Hindlimb muscle (tissue), 1 donor: Measurements from ENCODE around the gene CD70. TPM values are rescaled to one million over a fixed set of nuclear protein-coding genes. Genes with fewer than 3 reads are reported as not detected.
"Not testable (repeated sequence)": the region's sequence is repeated elsewhere in the genome, so short reads cannot be mapped to it uniquely, and the experiment has no call there.

ENCODE experiments used
- DNase-seq: peaks from one replicate; pipeline ENCODE4 v3.0.0-alpha.2; 2013
- polyA plus RNA-seq: library from polyadenylated mRNA; unstranded; fragments of 120-200 nt; gene quantifications from one replicate; pipeline ENCODE4 v1.2.1, GENCODE V29; 2013; ENCODE audit not compliant: insufficient read length

CD70 gene
- polyA plus RNA-seq, 1 donor, result not detected

DNA sequence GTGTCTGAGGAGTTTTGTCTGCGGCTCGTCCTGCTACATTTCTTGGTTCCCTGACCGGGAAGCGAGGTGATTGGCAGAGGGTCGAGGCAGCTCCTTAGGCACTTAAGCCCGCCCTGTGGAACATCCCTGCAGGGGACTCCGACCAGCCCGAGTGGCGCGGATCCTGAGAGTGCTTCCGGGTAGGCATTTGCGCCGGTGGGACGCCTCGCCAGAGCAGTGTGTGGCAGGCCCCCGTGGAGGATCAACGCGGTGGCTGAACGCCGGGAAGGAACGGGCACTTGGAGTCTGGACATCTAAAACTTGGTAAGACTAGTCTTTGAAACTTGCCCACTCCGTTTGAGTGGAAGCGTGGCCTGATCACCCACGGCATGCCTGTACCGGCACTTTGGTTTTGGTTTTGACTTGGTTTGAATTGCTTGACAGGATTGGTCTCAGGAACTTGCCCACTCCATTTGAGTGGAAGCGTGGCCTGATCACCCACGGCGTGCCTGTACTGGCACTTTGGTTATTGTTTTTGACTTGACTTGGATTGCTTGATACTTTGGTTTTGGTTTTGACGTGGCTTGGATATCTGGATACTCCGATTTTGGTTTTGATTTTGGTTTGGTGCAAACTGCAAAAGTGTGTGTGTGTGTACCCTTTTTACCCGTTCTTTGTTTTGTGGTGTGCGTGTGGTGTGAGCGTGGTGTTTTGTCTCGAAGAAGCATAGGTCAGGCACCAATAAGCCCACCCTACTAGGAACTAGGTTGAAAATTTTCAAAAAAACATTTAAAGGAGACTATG is 6.7 kb upstream of the CD70 start:
- DNase-seq, result not testable (repeated sequence)

DNA sequence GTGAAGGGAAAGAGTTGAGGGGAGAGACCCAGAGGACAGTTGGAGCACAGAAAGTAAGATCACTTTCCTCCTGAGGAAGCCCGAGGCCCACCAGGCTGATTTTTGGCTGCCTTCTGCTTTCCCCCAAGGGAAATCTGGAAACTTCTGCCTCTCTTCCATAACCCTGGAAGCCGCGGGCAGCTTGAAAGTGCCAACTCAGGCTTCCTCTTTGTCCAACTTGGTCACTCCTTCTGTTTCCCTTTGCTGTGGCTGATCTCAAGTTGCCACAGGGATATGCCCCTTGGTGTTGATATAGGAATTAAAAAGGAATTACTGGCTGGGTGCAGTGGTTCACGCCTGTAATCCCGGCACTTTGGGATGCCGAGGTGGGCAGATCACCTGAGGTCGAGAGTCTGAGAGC is 5.7 kb upstream of the CD70 start:
- no peak for DNase-seq

DNA sequence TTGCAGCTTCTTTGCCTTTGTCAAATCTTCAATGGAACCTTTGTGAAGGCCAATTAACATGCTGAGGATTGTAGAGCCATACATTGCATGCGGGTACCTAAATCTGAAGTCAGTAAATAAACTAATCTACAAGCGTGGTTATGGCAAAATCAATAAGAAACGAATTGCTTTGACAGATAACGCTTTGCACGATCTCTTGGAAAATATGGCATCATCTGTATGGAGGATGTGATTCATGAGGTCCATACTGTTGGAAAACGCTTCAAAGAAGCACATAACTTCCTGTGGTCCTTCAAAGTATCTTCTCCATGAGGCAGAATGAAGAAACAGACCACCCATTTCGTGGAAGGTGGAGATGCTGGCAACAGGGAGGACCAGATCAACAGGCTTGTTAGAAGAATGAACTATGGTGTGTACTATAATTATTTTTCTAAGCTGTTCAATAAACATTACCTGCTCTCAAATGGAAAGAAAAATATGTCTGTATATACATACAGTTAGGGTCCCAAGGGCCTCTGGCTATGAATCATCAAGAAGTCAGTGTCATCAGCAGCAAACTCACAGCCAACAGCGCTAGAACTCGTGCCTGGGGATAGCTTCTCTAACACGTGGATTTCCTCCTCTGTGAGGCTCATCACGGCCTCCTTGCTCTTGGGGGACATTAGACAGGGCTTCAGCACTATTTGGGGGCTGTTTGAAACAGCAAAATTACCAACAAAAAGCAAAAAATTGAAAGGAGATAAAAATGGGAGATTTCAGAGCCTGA is 2.9 kb upstream of the CD70 start:
- no peak for DNase-seq

DNA sequence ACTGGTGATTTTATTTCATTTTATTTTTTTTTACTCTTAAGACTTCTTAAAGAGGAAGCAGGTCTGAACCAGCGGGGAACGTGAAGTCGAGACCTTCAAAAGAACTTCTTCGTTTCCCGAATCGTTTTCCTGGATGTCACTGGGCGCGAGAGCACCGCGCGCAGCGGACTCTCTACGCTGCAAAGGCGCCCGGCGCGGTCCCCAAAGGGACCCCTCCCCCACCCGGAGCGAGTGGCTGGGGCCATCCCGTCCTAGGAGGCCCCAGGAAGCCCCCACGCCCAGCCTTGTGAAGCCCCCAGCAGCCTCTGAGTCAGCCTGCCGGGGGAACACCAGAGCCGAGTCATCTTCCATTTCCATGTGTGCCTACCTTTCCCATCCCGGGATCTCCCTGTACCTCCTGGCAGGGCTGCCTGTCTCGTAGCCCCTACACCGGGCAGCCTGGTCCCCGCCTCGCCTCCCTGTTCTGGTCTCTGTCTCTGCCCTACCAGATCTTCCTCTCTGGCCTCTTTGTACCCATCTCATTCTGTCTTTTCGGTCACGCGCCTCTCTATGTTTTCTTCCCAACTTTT is 608 bp downstream of the CD70 start:
- DNase-seq, result no peak

- DNase-seq, result no peak
These were observed 1.2 kb downstream of the CD70 start for GRCh38 chr19:6589711-6590257.

DNA sequence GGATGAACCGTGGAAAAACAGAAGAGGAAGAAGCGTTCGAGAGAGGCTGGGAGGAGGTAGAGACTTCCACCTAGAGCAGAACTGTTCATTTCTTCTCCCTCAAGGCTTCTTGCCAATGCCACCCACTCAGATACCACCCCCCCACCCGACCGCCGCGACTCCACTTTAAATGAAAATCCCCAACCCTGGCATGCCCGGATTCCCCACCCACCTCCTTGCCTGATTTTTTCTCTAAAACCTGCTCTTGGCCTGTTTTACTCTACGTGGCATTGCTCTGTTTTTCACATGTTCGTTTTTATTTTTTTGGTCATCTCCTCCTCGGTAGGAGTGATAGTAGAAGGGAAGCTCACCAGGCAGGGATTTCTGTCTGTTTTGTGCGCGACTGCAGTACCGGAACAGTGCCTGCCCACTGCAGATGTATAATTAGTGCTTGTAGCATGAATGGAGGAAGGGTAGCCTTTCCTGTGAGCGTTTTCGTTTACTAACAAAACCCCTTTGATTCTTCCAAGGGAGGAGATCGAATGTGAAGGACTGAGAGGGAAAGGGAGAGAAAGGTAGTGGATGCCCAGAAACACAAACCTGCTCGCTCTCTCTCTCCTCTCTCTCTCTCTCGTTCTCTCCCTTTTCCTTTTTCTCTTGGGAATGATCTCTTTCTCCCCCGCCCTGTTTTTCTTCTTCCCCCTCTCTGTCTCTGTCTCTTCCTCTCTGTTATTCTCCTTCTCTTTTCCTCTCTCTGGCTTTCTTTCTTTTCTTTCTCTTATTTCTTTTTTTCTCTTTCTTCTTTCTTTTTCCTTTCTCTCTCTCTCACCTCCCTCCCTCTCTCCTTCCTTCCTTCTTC is 2.2 kb downstream of the CD70 start:
- DNase-seq, result no peak

GRCh38 chr19:6587998-6588507 is 2.9 kb downstream of the CD70 start:
- DNase-seq, result no peak

DNA sequence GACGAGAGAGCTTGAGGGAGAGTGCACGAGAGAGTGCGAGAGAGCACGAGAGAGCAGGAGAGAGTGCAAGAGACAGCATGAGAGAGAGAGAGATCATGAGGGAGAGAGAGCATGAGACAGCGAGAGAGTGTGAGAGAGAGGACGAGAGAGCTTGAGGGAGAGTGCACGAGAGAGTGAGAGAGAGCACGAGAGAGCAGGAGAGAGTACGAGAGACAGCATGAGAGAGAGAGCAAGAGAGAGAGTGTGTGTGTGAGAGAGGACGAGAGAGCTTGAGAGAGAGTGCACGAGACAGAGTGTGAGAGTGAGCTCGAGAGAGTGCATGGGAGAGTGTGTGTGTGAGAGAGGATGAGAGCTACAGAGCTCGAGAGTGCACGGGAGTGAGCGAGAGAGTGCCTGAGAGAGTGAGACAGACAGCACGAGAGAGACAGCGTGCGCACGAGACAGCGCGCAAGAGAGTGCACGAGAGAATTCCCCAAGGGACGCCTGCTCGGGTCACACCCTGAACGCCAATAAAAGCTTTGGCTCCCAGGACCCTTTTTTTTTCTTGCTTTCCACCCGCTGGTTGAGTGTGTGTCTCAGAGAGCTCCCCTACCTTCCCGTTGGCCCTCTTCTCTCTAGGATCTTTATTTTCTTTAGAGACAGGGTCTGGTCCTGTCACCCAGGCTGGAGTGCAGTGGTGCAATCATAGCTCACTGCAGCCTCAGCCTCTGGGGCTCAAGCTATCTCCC is 3.7 kb downstream of the CD70 start:
- DNase-seq, result no peak

- DNase-seq, result no peak
These were observed 4.2 kb downstream of the CD70 start for GRCh38 chr19:6586726-6587092.

GRCh38 chr19:6586056-6586455 is 4.9 kb downstream of the CD70 start:
- DNase-seq, result no peak

DNA sequence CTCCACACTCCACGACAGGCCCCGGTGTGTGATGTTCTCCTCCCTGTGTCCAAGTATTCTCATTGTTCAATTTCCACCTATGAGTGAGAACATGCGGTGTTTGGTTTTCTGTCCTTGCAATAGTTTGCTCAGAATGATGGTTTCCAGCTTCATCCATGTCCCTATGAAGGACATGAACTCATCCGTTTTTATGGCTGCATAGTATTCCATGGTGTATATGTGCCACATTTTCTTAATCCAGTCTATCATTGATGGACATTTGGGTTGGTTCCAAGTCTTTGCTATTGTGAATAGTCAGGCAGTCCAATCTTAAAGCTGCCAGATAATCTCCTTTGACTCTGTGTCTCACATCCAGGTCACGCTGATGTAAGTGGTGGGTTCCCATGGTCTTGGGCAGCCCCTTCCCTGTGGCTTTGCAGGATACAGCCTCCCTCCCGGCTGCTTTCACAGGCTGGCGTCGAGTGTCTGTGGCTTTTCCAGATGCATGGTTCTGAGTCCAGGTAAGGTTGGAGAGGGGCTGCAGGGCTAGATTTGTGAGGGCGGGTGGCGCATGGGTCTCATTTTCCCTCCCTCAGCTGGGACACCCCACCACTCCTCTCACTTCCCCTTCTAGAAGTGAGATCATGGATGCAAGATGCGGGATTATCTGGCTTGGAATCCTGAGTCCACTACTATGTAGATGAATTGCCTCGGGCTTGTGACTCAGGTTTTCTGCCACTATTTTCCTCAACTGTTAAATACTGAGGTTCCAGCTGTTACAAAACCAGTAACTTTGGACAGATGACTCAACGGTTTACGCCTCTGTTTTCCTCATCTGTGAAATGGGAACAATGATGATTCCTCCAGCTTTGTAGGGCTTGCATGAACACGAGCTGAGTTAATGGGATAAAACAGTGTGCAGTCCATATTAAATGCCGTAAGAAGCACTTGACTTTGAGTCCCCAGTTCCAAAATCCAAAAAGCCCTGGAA is 8.2 kb downstream of the CD70 start:
- not testable (repeated sequence) for DNase-seq

DNA sequence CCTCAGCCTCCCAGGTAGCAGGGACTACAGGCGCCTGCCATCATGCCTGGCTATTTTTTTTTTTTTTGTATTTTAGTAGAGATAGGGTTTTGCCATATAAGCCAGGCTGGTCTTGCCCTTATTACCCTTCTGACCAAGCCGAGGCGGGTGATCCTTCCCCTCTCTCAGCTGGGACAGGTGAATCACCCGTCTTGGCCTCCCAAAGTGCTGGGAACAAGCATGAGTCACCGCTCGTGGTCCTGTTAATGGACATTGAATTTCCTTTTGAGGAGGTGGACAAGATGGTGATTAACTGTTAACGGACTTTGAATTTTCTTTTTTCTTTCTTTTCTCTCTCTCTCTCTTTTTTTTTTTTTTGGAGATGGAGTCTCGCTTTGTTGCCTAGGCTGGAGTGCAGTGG is 10.6 kb downstream of the CD70 start:
- no peak for DNase-seq

DNA sequence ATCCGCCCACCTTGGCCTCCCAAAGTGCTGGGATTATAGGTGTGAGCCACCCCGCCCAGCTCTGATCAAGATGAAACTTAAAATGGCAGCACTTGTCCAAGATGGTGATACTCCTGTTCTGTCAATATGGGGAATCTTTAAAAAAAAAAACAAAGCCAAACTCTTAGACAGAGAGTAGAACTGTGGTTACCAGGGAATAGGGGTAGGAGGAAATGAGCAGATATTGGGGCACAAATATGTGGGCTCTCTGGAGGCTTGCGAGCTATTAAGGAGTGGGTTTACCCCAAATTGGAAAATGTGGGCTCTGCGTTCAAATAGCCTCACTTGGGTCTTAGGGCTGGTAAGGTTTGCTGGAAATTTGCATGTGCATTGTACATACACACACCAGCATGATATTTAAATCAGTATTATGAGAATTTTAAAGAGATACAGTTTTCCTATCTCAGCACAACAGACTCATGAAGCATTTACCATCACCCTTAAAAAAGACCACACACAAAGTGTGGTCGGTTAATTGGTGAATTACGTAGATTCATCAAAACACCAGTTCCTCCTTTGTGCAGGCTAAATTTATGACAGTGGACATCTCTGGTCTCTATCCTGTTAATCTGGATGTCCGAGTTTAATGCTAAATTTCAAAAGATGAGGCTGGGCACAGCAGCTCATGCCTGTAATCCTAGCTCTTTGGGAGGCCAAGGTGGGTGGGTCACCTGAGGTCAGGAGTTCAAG is 11.3 kb downstream of the CD70 start:
- DNase-seq, result no peak

- no peak for DNase-seq
These were observed 13.3 kb downstream of the CD70 start for GRCh38 chr19:6577476-6578125.

- no peak for DNase-seq
These were observed 14.0 kb downstream of the CD70 start for GRCh38 chr19:6576869-6577475.

GRCh38 chr19:6573350-6573749 is 17.6 kb downstream of the CD70 start:
- no peak for DNase-seq

DNA sequence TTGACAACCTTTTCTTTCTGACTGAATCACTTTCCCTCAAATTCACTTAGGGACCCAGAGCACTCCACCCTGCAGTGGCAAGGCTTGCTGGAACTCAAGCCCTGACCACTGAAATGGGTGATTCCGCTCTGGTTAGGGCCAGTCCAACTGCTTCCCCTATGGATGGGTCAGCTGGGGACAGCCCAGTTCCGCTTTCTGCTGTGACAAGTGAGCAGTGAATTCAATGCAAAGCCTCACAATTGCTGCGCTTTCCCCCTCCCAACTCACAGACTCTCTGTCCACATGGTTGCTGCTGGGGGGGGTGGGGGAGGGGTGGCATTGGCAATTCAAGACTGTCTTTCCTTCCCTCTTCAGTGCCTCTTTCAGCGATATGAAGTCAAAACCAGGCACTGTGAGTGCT is 18.7 kb downstream of the CD70 start:
- no peak for DNase-seq

DNA sequence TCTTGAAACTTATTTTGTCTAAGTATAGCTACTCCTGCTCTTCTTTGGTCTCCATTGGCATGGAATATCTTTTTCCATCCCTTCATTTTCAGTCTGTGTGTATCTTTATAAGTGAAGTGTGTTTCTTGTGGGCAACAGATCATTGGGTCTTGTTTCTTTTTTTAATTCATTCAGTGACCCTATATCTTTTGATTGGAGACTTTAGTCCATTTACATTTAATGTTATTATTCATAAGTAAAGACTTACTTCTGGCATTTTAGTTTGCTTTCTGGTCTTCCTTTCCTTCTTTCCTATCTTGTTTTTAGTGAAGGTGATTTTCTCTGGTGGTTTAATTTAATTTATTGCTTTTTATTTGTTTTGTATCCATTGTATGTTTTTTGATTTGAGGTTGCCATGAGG is 19.8 kb downstream of the CD70 start:
- no peak for DNase-seq

GRCh38 chr19:6570764-6571163 is 20.2 kb downstream of the CD70 start:
- no peak for DNase-seq
